ENCODE results near the gene C4orf51. TPM values are rescaled to one million over a fixed set of nuclear protein-coding genes. Genes with fewer than 3 reads are reported as not detected.
A peak's percentile ranks its signal among the peaks of the same experiment; 100 is the strongest.
"Not testable (repeated sequence)": the region's sequence is repeated elsewhere in the genome, so short reads cannot be mapped to it uniquely, and the experiment has no call there.

C4orf51 gene
- total RNA-seq, 1 experiment from 2014 or later, result 3.9 TPM

DNA sequence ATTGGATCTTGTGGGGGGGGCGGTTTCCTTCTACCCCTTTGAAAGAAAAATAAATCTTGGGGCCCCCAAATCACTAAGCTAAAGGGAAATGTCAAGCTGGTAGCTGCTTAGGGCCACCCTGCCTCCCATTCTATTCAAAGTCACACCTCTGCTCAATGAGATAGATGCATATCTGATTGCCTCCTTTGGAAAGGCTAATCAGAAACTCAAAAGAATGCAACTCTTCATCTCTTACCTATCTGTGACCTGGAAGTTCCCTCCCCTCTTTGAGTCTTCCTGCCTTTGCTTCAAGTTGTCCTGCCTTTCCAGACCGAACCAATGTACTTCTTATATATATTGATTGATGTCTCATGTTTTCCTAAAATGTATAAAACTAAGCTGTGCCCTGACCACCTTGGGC lies 7.0 kb downstream of the C4orf51 start:
- no peak for DNase-seq
- H3K27me3 ChIP-seq (ENCODE audit: control insufficient read depth, insufficient read depth, low read length), result no peaks in the 10 kb centered on the region
- H3K4me3 ChIP-seq (ENCODE audit: insufficient read depth, low read depth, low read length), result no peak overlapping the region

GRCh38 chr4:145690610-145691009 lies 10.7 kb downstream of the C4orf51 start:
- H3K27me3 ChIP-seq (ENCODE audit: control insufficient read depth, insufficient read depth, low read length), result no peaks in the 10 kb centered on the region

More for the DNA sequence above, 7.0 kb downstream of the C4orf51 start:
- H3K36me3 ChIP-seq (replicated peaks; ENCODE audit: control insufficient read depth, insufficient read depth, low read length), result no peaks in the 10 kb centered on the region

DNA sequence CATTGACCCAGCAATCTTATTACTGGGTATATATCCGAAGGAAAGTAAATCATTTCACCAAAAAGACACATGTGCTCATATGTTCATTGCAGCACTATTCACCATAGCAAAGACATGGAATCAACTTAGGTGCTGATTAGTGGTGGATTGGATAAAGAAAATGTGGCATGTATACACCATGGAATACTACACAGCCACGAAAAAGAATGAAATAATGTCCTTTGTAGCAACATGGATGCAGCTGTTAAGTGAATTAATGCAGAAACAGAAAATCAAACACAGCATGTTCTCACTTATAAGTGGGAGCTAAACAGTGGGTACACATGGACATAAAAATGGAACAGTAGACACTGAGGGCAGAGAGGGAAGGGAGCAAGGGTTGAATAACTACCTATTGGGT lies 11.5 kb downstream of the C4orf51 start:
- not testable (repeated sequence) for DNase-seq; H3K36me3 ChIP-seq (replicated peaks; ENCODE audit: control insufficient read depth, insufficient read depth, low read length); H3K4me3 ChIP-seq (ENCODE audit: insufficient read depth, low read depth, low read length); H3K27me3 ChIP-seq (ENCODE audit: control insufficient read depth, insufficient read depth, low read length)

More at GRCh38 chr4:145690610-145691009, 10.7 kb downstream of the C4orf51 start:
- Histone ChIP-seq H3K4me3 (ENCODE audit: insufficient read depth, low read depth, low read length) (no peak overlapping the region), H3K36me3 (replicated peaks; ENCODE audit: control insufficient read depth, insufficient read depth, low read length) (no peaks in the 10 kb centered on the region)
- DNase-seq, result no peak

DNA sequence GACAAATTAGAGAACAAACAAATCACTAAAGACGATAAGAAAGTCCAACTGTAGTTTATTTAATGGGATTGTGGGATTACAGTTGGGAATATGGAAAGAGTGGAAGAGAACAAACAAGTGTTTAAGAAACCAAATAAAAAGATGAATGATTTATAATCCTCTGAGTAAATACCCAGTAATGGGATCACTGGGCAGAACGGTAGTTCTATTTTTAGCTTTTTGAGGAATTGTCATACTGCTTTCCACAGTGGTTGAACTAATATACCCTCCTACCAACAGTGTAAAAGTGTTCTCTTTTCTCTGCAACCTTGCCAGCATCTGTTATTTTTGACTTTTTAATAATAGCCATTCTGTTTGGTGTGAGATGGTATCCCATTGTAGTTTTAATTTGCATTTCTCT lies 15.0 kb downstream of the C4orf51 start:
- no peaks in the 10 kb centered on the region for H3K27me3 ChIP-seq (ENCODE audit: control insufficient read depth, insufficient read depth, low read length)
- no peak overlapping the region for H3K4me3 ChIP-seq (ENCODE audit: insufficient read depth, low read depth, low read length)
- no peaks in the 10 kb centered on the region for H3K36me3 ChIP-seq (replicated peaks; ENCODE audit: control insufficient read depth, insufficient read depth, low read length)
- DNase-seq, result no peak

- Histone ChIP-seq H3K27me3 (ENCODE audit: control insufficient read depth, insufficient read depth, low read length) (no peaks in the 10 kb centered on the region), H3K4me3 (ENCODE audit: insufficient read depth, low read depth, low read length) (no peak overlapping the region), H3K36me3 (replicated peaks; ENCODE audit: control insufficient read depth, insufficient read depth, low read length) (no peaks in the 10 kb centered on the region)
- DNase-seq, result no peak
Observed at GRCh38 chr4:145697332-145697731, 17.4 kb downstream of the C4orf51 start.

DNA sequence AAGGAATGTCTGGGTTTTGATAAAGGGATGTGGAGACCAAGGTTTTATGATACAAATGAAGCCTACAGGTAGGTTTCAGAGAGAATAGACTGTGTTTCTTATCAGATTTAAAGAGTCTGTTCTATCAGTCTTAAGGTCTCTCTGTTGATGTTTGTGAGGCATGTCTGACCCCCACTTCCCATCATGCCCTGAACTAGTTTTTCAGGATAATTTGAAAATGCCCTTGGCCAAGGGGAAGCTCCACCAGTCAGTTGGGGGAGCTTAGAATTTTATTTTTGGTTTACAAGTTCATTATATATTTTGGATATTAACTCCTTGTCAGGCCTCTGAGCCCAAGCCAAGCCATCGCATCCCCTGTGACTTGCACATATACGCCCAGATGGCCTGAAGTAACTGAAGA lies 18.6 kb downstream of the C4orf51 start:
- Histone ChIP-seq H3K4me3 (ENCODE audit: insufficient read depth, low read depth, low read length) (no peak overlapping the region), H3K27me3 (ENCODE audit: control insufficient read depth, insufficient read depth, low read length) (no peaks in the 10 kb centered on the region), H3K36me3 (replicated peaks; ENCODE audit: control insufficient read depth, insufficient read depth, low read length) (no peaks in the 10 kb centered on the region)
- DNase-seq, result no peak

DNA sequence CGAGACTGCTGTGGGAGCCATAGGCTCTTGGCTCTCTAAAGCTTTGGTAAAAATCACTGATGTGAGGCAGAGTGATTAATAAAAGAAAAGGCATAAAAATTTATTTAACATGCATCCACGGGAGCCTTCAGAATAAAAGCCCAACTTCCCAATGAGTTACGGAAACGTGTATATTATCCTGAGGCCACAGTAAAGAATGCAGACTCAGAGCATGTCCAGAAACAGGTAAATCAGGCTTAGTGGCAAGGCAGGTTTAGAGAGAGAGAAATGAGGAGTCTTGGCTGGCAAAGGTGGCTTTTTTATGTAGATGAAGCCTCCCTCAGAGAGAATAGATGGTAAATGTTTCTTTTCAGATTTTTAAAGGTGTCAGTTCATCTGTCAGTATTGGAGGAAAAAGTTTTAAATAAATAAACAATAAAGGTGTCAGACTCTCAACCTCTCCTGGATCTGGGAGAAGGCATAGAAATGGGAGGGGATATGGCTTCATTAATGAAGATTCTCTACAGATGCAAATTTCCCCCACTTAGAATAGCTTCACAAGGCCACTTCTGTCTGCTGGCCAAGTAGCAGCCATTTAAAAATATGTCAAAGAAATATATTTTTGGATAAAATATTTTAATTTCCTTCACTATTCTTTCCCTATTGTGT lies 24.0 kb downstream of the C4orf51 start:
- peak overlapping the region; percentile 22; the same call in 1 of the 2 replicates for H3K4me3 ChIP-seq (ENCODE audit: insufficient read depth, low read depth, low read length)
- H3K36me3 ChIP-seq (replicated peaks; ENCODE audit: control insufficient read depth, insufficient read depth, low read length), result no peaks in the 10 kb centered on the region
- H3K27me3 ChIP-seq (ENCODE audit: control insufficient read depth, insufficient read depth, low read length), result no peaks in the 10 kb centered on the region
- DNase-seq, result peak; percentile 16

DNA sequence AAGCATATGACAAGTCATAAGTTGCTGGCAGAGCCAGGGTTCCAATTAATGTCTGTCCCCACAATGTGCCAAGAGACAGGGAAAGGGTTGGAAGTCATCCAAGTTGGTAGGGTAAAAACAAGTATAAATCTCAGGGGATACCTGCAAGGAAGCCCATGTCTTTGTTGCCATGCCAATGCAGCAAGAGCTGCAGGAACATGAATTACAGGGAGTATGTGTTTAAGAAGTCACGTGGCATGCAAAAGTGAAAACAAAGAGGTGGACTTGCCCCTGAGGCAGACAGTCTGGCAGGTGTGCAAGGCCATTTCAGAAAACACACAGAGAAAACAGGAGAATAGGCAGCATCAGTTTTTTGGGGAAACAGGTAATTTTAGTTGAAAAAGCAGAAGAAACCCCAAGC lies 29.4 kb downstream of the C4orf51 start:
- H3K27me3 ChIP-seq (ENCODE audit: control insufficient read depth, insufficient read depth, low read length), result no peaks in the 10 kb centered on the region
- no peaks in the 10 kb centered on the region for H3K36me3 ChIP-seq (replicated peaks; ENCODE audit: control insufficient read depth, insufficient read depth, low read length)
- no peak for DNase-seq
- no peak overlapping the region for H3K4me3 ChIP-seq (ENCODE audit: insufficient read depth, low read depth, low read length)

DNA sequence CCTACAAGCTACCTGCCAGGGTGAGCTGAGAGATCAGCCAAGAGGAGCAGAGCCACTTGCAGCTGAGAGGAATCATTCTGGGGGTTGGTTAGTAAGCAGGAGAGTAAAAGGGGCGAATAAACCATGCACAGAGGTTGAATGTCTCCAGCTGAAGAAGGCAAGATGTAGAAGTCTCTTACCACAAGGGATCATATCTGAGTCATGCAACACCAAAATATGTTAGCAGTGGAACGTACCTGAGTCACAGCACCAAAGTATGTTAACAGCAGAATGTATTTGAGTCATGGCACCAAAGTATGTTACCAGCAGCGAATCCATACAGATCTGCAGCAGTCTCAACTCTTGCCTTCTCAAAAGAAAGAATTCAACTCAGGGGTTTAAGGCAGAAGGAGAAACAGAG lies 29.9 kb downstream of the C4orf51 start:
- DNase-seq, result no peak
- no peaks in the 10 kb centered on the region for H3K27me3 ChIP-seq (ENCODE audit: control insufficient read depth, insufficient read depth, low read length)
- H3K4me3 ChIP-seq (ENCODE audit: insufficient read depth, low read depth, low read length), result no peak overlapping the region
- no peaks in the 10 kb centered on the region for H3K36me3 ChIP-seq (replicated peaks; ENCODE audit: control insufficient read depth, insufficient read depth, low read length)

DNA sequence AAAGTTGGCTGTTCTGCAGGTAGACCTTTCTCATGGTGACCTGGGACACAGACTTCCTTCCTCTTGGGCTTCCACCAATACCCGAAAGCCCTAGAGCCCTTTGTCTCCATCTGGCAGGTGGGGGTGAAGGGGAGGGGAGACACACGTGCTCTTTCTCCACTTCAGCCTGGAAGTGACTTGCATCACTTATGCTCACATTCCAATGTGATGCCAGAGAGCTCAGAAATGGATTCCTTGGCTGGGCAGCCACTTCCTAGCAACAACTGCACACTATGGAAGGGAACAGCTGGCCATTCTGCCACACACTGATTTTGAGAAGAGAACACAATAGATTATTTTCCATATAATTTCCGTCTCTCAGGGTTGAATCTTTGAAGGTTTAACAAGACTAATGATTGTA lies 36.3 kb downstream of the C4orf51 start:
- Histone ChIP-seq H3K4me3 (ENCODE audit: insufficient read depth, low read depth, low read length) (no peak overlapping the region), H3K27me3 (ENCODE audit: control insufficient read depth, insufficient read depth, low read length) (no peaks in the 10 kb centered on the region), H3K36me3 (replicated peaks; ENCODE audit: control insufficient read depth, insufficient read depth, low read length) (no peaks in the 10 kb centered on the region)
- no peak for DNase-seq

- DNase-seq, result no peak
- no peaks in the 10 kb centered on the region for H3K27me3 ChIP-seq (ENCODE audit: control insufficient read depth, insufficient read depth, low read length)
- no peaks in the 10 kb centered on the region for H3K36me3 ChIP-seq (replicated peaks; ENCODE audit: control insufficient read depth, insufficient read depth, low read length)
- H3K4me3 ChIP-seq (ENCODE audit: insufficient read depth, low read depth, low read length), result no peak overlapping the region
Observed at GRCh38 chr4:145716661-145717200, 36.8 kb downstream of the C4orf51 start.

- H3K4me3 ChIP-seq (ENCODE audit: insufficient read depth, low read depth, low read length), result no peak overlapping the region
- H3K27me3 ChIP-seq (ENCODE audit: control insufficient read depth, insufficient read depth, low read length), result no peaks in the 10 kb centered on the region
- DNase-seq, result no peak
- no peaks in the 10 kb centered on the region for H3K36me3 ChIP-seq (replicated peaks; ENCODE audit: control insufficient read depth, insufficient read depth, low read length)
Observed at GRCh38 chr4:145719752-145720624, 40.0 kb downstream of the C4orf51 start.

DNA sequence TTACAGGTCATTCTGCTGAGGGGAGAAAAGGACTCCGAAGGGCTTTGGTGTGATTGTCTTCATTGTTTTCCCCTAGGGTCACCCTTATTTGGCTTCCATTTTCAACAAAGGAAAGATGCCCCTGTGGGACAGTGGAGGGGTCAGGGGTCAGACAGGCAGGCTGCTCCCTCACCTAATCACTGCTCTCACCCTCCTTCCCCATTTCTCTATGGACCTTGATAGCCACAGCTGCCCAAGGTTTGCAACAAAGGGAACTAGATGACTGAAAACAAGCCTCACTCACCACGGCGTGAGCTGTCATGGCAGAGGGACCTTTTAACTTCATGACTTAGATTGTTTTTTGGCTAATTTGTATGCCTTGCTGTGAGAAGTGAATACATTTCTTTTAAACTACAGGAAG lies 40.7 kb downstream of the C4orf51 start:
- H3K36me3 ChIP-seq (replicated peaks; ENCODE audit: control insufficient read depth, insufficient read depth, low read length), result no peaks in the 10 kb centered on the region
- no peak overlapping the region for H3K4me3 ChIP-seq (ENCODE audit: insufficient read depth, low read depth, low read length)
- H3K27me3 ChIP-seq (ENCODE audit: control insufficient read depth, insufficient read depth, low read length), result no peaks in the 10 kb centered on the region
- DNase-seq, result no peak

DNA sequence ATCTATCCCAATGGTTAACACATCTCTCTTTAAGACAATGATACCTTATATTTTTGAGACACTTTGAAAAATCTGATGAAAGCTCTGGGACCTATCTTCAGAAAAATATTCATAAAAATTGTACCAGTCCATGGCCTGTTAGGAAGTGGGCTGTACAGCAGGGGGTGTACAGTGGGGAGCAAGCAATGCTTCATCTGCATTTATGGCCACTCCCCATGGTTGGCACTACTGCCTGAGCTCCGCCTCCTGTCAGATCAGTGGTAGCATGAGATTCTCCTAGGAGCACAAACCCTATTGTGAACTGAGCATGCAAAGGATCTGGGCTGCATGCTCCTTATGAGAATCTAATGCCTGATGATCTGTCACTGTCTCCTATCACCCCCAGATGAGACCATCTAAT lies 42.6 kb downstream of the C4orf51 start:
- DNase-seq, result no peak
- Histone ChIP-seq H3K4me3 (ENCODE audit: insufficient read depth, low read depth, low read length) (no peak overlapping the region), H3K27me3 (ENCODE audit: control insufficient read depth, insufficient read depth, low read length) (no peaks in the 10 kb centered on the region), H3K36me3 (replicated peaks; ENCODE audit: control insufficient read depth, insufficient read depth, low read length) (no peaks in the 10 kb centered on the region)

GRCh38 chr4:145723336-145723735 lies 43.4 kb downstream of the C4orf51 start:
- no peak overlapping the region for H3K4me3 ChIP-seq (ENCODE audit: insufficient read depth, low read depth, low read length)
- no peaks in the 10 kb centered on the region for H3K36me3 ChIP-seq (replicated peaks; ENCODE audit: control insufficient read depth, insufficient read depth, low read length)
- H3K27me3 ChIP-seq (ENCODE audit: control insufficient read depth, insufficient read depth, low read length), result no peaks in the 10 kb centered on the region
- DNase-seq, result no peak
